SK-N-MC (cell line): Measurements from ENCODE around the gene EFCAB11.

Experiments
- EZH2 ChIP-seq: fragments of 200-600 bp; sonication (generic); IDR thresholded peaks from one replicate; pipeline ENCODE4 v1.6.1; 2017; ENCODE audit warnings: antibody characterized with exemption
- FOXP2 ChIP-seq: optimal IDR thresholded peaks from 2 replicates; pipeline ENCODE3; 2011; ENCODE audit warnings: mild to moderate bottlenecking, moderate library complexity; ENCODE audit not compliant: insufficient read depth; ENCODE audit errors: extremely low read length, control extremely low read depth
- POLR2AphosphoS5 ChIP-seq: IDR thresholded peaks from 2 replicates; pipeline ENCODE4 v1.6.1; 2012; ENCODE audit warnings: mild to moderate bottlenecking, low read depth, low read length, borderline replicate concordance

DNA sequence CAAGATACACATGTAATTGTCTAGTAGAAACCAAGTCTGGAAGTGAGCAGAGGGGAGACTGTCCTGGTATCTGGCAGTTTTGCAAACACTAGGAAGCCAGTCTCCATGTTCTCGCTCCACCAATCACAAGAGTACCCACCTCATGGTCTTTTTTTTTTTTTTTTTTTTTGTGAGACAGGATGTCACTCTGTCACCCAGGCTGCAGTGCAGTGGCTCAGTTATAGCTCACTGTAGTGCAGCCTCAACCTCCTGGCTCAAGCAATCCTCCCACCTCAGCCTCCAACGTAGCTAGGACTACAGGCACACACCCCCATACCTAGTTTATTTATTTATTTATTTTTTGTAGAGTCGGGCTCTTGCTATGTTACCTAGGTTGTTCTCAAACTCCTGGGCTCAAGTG lies 189.2 kb downstream of the EFCAB11 start:
- TF ChIP-seq POLR2AphosphoS5 (no peak), EZH2 (no peak), FOXP2 (no peak)
